DND-41 (cell line): ENCODE measurements around the gene ANKS4B.

Source experiments
- EZH2 ChIP-seq: IDR thresholded peaks from 3 replicates; pipeline ENCODE4 v1.6.1; 2012; ENCODE audit warnings: borderline replicate concordance, low read depth, mild to moderate bottlenecking, moderate library complexity, low read length, inconsistent platforms; ENCODE audit not compliant: severe bottlenecking
- TF ChIP-seq, protein P1 (sequence below): IDR thresholded peaks from 2 replicates; pipeline ENCODE4 v1.5.1; 2012; ENCODE audit warnings: borderline replicate concordance, low read length, moderate library complexity, mild to moderate bottlenecking; ENCODE audit not compliant: poor library complexity, severe bottlenecking; ENCODE audit errors: extremely low read depth

DNA sequence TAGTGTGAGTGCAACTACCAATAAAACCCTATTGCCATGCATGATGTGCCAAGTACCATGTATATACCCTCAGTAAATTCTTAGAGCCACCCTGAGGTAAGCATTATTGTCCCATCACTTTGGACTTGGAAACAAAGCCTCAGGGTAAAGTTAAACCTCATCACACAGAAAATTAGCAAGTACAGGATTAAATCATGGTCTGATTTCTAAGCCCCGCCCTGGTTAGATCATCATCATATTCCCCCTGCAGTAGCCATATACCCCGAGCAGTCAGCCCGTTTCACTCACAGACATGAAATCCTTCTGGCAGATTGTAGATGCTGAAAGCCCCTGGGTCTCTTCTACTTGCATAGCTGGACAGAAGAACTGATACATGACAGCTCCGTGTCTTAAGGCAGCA lies 26.9 kb upstream of the ANKS4B start:
- TF ChIP-seq, protein P1, sequence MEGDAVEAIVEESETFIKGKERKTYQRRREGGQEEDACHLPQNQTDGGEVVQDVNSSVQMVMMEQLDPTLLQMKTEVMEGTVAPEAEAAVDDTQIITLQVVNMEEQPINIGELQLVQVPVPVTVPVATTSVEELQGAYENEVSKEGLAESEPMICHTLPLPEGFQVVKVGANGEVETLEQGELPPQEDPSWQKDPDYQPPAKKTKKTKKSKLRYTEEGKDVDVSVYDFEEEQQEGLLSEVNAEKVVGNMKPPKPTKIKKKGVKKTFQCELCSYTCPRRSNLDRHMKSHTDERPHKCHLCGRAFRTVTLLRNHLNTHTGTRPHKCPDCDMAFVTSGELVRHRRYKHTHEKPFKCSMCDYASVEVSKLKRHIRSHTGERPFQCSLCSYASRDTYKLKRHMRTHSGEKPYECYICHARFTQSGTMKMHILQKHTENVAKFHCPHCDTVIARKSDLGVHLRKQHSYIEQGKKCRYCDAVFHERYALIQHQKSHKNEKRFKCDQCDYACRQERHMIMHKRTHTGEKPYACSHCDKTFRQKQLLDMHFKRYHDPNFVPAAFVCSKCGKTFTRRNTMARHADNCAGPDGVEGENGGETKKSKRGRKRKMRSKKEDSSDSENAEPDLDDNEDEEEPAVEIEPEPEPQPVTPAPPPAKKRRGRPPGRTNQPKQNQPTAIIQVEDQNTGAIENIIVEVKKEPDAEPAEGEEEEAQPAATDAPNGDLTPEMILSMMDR = no peak
- no peak for TF ChIP-seq EZH2
